ENCODE data around the gene EIF5A. TPM values are rescaled to one million over a fixed set of nuclear protein-coding genes. Genes with fewer than 3 reads are reported as not detected.
A peak's percentile ranks its signal among the peaks of the same experiment; 100 is the strongest.

EIF5A gene
- total RNA-seq, 2 donors from 2014 or later, result 429 to 978 TPM

- ATAC-seq (replicated peaks), result peak; percentile 77
- Mint-ChIP-seq H3K4me3 (peak within 1 kb of the TSS; percentile 80), H3K9me3 (no peaks in the 10 kb centered on the region), H3K36me3 (ENCODE audit: low read depth) (no peaks in the 10 kb centered on the region), H3K27me3 (peaks cover 16% of the 10 kb centered on the region), H3K4me1 (peaks cover 5% of the 10 kb centered on the region), H3K27ac (no peak within 1 kb of the TSS)
Measured at GRCh38 chr17:7294614-7295153, 12.7 kb upstream of the EIF5A start, which contains the start of gene YBX2. Gene YBX2, minus strand, starts transcription at chr17:7294639. Its CDS starts 139 bp downstream, at chr17:7294500.

- ATAC-seq (replicated peaks), result no peak
- H3K4me1 Mint-ChIP-seq, result peaks cover 5% of the 10 kb centered on the region
- H3K9me3 Mint-ChIP-seq, result no peaks in the 10 kb centered on the region
- H3K27ac Mint-ChIP-seq, result no peak overlapping the region
- H3K4me3 Mint-ChIP-seq, result peak overlapping the region; percentile 80
- peaks cover 16% of the 10 kb centered on the region for H3K27me3 Mint-ChIP-seq
- no peaks in the 10 kb centered on the region for H3K36me3 Mint-ChIP-seq (ENCODE audit: low read depth)
Measured at GRCh38 chr17:7295230-7296180, 11.9 kb upstream of the EIF5A start.

- Mint-ChIP-seq H3K27ac (no peak overlapping the region), H3K9me3 (no peaks in the 10 kb centered on the region), H3K36me3 (ENCODE audit: low read depth) (no peaks in the 10 kb centered on the region), H3K4me3 (peak overlapping the region; percentile 80), H3K4me1 (peaks cover 5% of the 10 kb centered on the region), H3K27me3 (peaks cover 16% of the 10 kb centered on the region)
- peak; percentile 76 for ATAC-seq (replicated peaks)
Measured at GRCh38 chr17:7296189-7296861, 11.1 kb upstream of the EIF5A start.

GRCh38 chr17:7304179-7304578 lies 3.2 kb upstream of the EIF5A start:
- ATAC-seq (replicated peaks), result no peak
- no peak overlapping the region for H3K27ac Mint-ChIP-seq
- peaks cover 21% of the 10 kb centered on the region for H3K36me3 Mint-ChIP-seq (ENCODE audit: low read depth)
- H3K4me3 Mint-ChIP-seq, result no peak overlapping the region
- no peaks in the 10 kb centered on the region for H3K9me3 Mint-ChIP-seq
- no peaks in the 10 kb centered on the region for H3K27me3 Mint-ChIP-seq
- H3K4me1 Mint-ChIP-seq, result peaks cover 6% of the 10 kb centered on the region

GRCh38 chr17:7307686-7308624 lies 527 bp downstream of the EIF5A start:
- peak; percentile 4 for ATAC-seq (replicated peaks)
- Mint-ChIP-seq H3K4me1 (peaks cover 38% of the 10 kb centered on the region), H3K9me3 (no peaks in the 10 kb centered on the region), H3K27me3 (no peaks in the 10 kb centered on the region), H3K4me3 (peak overlapping the region; percentile 95), H3K27ac (peak overlapping the region; percentile 97), H3K36me3 (ENCODE audit: low read depth) (peaks cover 59% of the 10 kb centered on the region)

- Mint-ChIP-seq H3K4me1 (peaks cover 39% of the 10 kb centered on the region), H3K36me3 (ENCODE audit: low read depth) (peaks cover 67% of the 10 kb centered on the region), H3K9me3 (no peaks in the 10 kb centered on the region)
Measured at GRCh38 chr17:7308625-7309433, 1.4 kb downstream of the EIF5A start.

GRCh38 chr17:7309628-7310027 lies 2.2 kb downstream of the EIF5A start:
- peaks cover 44% of the 10 kb centered on the region for H3K4me1 Mint-ChIP-seq
- ATAC-seq (replicated peaks), result no peak
- peaks cover 75% of the 10 kb centered on the region for H3K36me3 Mint-ChIP-seq (ENCODE audit: low read depth)
- no peaks in the 10 kb centered on the region for H3K9me3 Mint-ChIP-seq
- H3K27me3 Mint-ChIP-seq, result no peaks in the 10 kb centered on the region
- H3K4me3 Mint-ChIP-seq, result peak overlapping the region; percentile 95
- peak overlapping the region; percentile 97 for H3K27ac Mint-ChIP-seq

More at GRCh38 chr17:7308625-7309433, 1.4 kb downstream of the EIF5A start:
- peak overlapping the region; percentile 95 for H3K4me3 Mint-ChIP-seq
- peak; percentile 55 for ATAC-seq (replicated peaks)
- H3K27me3 Mint-ChIP-seq, result no peaks in the 10 kb centered on the region
- H3K27ac Mint-ChIP-seq, result peak overlapping the region; percentile 97

GRCh38 chr17:7311110-7311705 lies 3.8 kb downstream of the EIF5A start:
- H3K9me3 Mint-ChIP-seq, result no peaks in the 10 kb centered on the region
- no peak for ATAC-seq (replicated peaks)
- H3K4me3 Mint-ChIP-seq, result peak overlapping the region; percentile 95
- H3K27me3 Mint-ChIP-seq, result no peaks in the 10 kb centered on the region
- H3K36me3 Mint-ChIP-seq (ENCODE audit: low read depth), result peaks cover 87% of the 10 kb centered on the region
- peaks cover 44% of the 10 kb centered on the region for H3K4me1 Mint-ChIP-seq
- H3K27ac Mint-ChIP-seq, result peak overlapping the region; percentile 97

- Mint-ChIP-seq H3K4me1 (peaks cover 44% of the 10 kb centered on the region), H3K27me3 (no peaks in the 10 kb centered on the region), H3K4me3 (peak overlapping the region; percentile 95), H3K9me3 (no peaks in the 10 kb centered on the region), H3K27ac (peak overlapping the region; percentile 58), H3K36me3 (ENCODE audit: low read depth) (peaks cover 87% of the 10 kb centered on the region)
- ATAC-seq (replicated peaks), result no peak
Measured at GRCh38 chr17:7312432-7313087, 5.1 kb downstream of the EIF5A start.

GRCh38 chr17:7313088-7313889 lies 5.9 kb downstream of the EIF5A start:
- peaks cover 44% of the 10 kb centered on the region for H3K4me1 Mint-ChIP-seq
- H3K36me3 Mint-ChIP-seq (ENCODE audit: low read depth), result peaks cover 90% of the 10 kb centered on the region
- peak overlapping the region; percentile 95 for H3K4me3 Mint-ChIP-seq
- no peaks in the 10 kb centered on the region for H3K9me3 Mint-ChIP-seq
- no peaks in the 10 kb centered on the region for H3K27me3 Mint-ChIP-seq
- no peak for ATAC-seq (replicated peaks)
- peak overlapping the region; percentile 58 for H3K27ac Mint-ChIP-seq

GRCh38 chr17:7313890-7314718 lies 6.7 kb downstream of the EIF5A start:
- Mint-ChIP-seq H3K36me3 (ENCODE audit: low read depth) (peaks cover 90% of the 10 kb centered on the region), H3K4me1 (peaks cover 38% of the 10 kb centered on the region), H3K27me3 (no peaks in the 10 kb centered on the region), H3K9me3 (no peaks in the 10 kb centered on the region), H3K27ac (peak overlapping the region; percentile 86), H3K4me3 (peak overlapping the region; percentile 95)
- no peak for ATAC-seq (replicated peaks)
